Measurements from ENCODE around the gene UBE2V1. TPM values are rescaled to one million over a fixed set of nuclear protein-coding genes. Genes with fewer than 3 reads are reported as not detected.
A peak's percentile ranks its signal among the peaks of the same experiment; 100 is the strongest.

The UBE2V1 gene
- polyA plus RNA-seq, 1 of the 3 experiments (the other 2 are of a cell fraction) = 99.7 TPM

DNA sequence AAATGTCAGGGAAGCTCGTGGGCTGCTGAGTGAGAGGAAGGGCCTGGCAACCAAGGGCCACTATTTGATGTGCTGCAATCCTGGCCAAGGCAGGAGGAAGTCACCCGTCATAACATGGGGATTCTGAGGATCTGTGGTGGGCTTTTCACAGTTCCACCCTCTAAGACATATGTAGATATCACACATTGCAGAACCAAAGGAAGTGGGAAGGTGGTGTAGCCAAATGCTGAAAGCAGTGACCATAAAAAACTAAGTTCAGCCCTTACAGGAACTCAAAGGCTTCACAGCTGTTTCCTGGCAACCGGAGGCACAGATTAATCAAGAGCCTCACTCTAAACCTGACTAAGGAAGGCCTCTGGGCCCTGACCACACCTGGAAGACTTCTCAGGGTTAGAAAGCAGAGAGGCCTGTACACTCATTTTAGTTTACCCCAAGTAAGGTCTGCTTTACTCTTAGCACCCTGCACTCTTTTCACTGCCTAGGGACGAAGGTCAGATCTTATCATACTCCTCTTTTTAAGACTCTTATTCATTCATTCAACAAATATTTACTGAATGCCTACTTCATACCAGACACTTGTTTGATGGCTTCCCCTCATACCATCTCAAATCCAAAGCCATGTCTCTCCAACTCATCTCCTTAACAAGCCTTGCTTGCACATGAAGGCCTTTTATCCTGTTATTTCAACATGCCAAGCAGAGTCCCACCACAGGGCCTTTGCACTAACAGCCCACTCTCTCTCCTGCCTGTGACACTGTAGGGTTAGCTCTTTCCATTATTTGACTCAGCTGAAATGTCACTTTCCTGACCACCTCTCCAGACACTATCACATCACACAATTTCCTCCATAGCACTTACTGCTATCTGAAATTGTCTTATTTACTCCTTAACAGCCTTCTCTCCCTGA, 2.6 kb downstream of the UBE2V1 start:
- Histone ChIP-seq H3K4me1 (ENCODE audit: control insufficient read depth in 1 of 2, insufficient read depth in 2 of 2, low read depth in 1 of 2, low read length in 1 of 2) (peaks cover 45 to 47% of the 10 kb centered on the region in 2 experiments; a peak in 3 of 4 replicates), H3K4me3 (ENCODE audit: low read depth in 2 of 2, low read length in 1 of 2) (peak overlapping the region in 1 of 2 experiments; percentile 83; a peak in 1 of 4 replicates), H3K27me3 (ENCODE audit: insufficient read depth) (no peaks in the 10 kb centered on the region), H3K4me2 (peak overlapping the region; percentile 90), H2AFZ (ENCODE audit: low read depth) (no peak overlapping the region), H3K27ac (ENCODE audit: low read depth in 2 of 2, low read length in 1 of 2) (peak overlapping the region; percentile 66 to 91), H3K9me2 (no peaks in the 10 kb centered on the region), H3K79me2 (ENCODE audit: insufficient read depth) (peaks cover 100% of the 10 kb centered on the region), H4K20me1 (ENCODE audit: insufficient read depth) (peaks cover 66% of the 10 kb centered on the region), H3K9ac (peak overlapping the region; percentile 95; the same call in 1 of the 2 replicates), H3K9me3 (no peaks in the 10 kb centered on the region), H3K36me3 (replicated peaks in 1 of 2; ENCODE audit: control insufficient read depth in 1 of 2, insufficient read depth in 2 of 2, low read length in 1 of 2) (peaks cover 4 to 15% of the 10 kb centered on the region in 2 experiments), H3F3A (replicated peaks; ENCODE audit: insufficient read depth) (peaks cover 21% of the 10 kb centered on the region)
- POLR2A ChIA-PET = interaction anchor here (0.6 kb wide), 1 partner anchor 355 kb away, joined by 3 read pairs; no protein-coding TSS in a partner anchor
- TF ChIP-seq TAF1 (IDR thresholded peaks at IDR 0.05; ENCODE audit: borderline replicate concordance, low read depth, low read length) (no peak), ELF1 (IDR thresholded peaks at IDR 0.05) (no peak), RAD21 (IDR thresholded peaks at IDR 0.05; ENCODE audit: low read length) (no peak)
- TF ChIP-seq, protein P1, sequence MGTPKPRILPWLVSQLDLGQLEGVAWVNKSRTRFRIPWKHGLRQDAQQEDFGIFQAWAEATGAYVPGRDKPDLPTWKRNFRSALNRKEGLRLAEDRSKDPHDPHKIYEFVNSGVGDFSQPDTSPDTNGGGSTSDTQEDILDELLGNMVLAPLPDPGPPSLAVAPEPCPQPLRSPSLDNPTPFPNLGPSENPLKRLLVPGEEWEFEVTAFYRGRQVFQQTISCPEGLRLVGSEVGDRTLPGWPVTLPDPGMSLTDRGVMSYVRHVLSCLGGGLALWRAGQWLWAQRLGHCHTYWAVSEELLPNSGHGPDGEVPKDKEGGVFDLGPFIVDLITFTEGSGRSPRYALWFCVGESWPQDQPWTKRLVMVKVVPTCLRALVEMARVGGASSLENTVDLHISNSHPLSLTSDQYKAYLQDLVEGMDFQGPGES (IDR thresholded peaks at IDR 0.05; ENCODE audit: low read depth, low read length) = no peak
- CTCF ChIA-PET = interaction anchor here (1.0 to 7.9 kb wide), 11 partner anchors 7 to 224 kb away, joined by 3 to 48 read pairs (median 4); no protein-coding TSS in a partner anchor
- no peak for DNase-seq
- 76% methylated on average over 3 of the region's 4 CpGs for WGBS (ENCODE audit: low lambda C conversion rate)

DNA sequence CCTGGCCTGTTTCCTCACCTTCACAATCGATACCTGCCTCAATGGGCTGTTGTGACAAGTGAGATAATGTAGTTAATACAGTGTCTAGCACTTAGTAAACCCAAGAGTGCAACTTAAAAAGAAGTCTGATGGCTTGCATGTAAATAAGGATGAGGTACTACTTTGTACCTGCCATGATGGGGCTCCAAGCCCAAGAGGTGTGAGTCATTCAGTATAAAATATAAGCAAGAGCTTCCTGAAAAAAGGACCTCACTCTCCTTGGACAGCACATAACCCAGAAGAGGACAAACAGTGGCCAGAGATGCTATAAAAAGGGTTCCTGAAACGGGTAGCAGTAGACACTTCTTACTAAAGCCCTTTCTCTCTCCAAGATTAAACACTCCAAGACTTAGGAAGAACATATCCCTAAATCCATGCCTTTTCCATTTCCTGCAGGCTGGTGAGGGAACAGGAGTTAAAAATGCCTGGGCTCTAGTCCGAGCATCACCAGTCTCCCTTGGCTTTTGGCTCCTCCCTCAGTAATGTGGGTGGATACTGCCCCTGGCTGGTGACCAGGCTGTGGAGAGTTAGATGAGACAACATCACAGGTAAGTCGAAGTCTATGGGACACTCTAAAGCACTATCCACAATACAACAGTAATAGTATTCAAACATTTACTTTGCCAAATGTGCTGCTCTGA, 4.3 kb downstream of the UBE2V1 start:
- no peak overlapping the region for H3K9ac ChIP-seq
- no peak overlapping the region for H2AFZ ChIP-seq (ENCODE audit: low read depth)
- H3K9me2 ChIP-seq = no peaks in the 10 kb centered on the region
- ChIA-PET POLR2A (interaction anchor here (0.7 kb wide), 1 partner anchor 130 kb away, joined by 3 read pairs; no protein-coding TSS in a partner anchor), CTCF (interaction anchor here (0.9 to 7.9 kb wide), 4 partner anchors 8 to 61 kb away, joined by 3 to 48 read pairs (median 4); no protein-coding TSS in a partner anchor)
- peaks cover 100% of the 10 kb centered on the region for H3K79me2 ChIP-seq (ENCODE audit: insufficient read depth)
- no peaks in the 10 kb centered on the region for H3K27me3 ChIP-seq (ENCODE audit: insufficient read depth)
- H3F3A ChIP-seq (replicated peaks; ENCODE audit: insufficient read depth) = peaks cover 29% of the 10 kb centered on the region
- 85% methylated on average over 4 of the region's 4 CpGs for WGBS (ENCODE audit: low lambda C conversion rate)
- H3K4me1 ChIP-seq (ENCODE audit: control insufficient read depth in 1 of 2, insufficient read depth in 2 of 2, low read depth in 1 of 2, low read length in 1 of 2) = peaks cover 30 to 52% of the 10 kb centered on the region in 2 experiments; a peak in 3 of 4 replicates
- peaks cover 9 to 15% of the 10 kb centered on the region in 2 experiments for H3K36me3 ChIP-seq (replicated peaks in 1 of 2; ENCODE audit: control insufficient read depth in 1 of 2, insufficient read depth in 2 of 2, low read length in 1 of 2)
- no peak for DNase-seq
- H3K4me2 ChIP-seq = no peak overlapping the region
- H3K27ac ChIP-seq (ENCODE audit: low read depth in 2 of 2, low read length in 1 of 2) = no peak overlapping the region
- H4K20me1 ChIP-seq (ENCODE audit: insufficient read depth) = peaks cover 73% of the 10 kb centered on the region
- no peaks in the 10 kb centered on the region for H3K9me3 ChIP-seq
- H3K4me3 ChIP-seq (ENCODE audit: low read depth in 2 of 2, low read length in 1 of 2) = no peak overlapping the region
- TF ChIP-seq, protein P2, sequence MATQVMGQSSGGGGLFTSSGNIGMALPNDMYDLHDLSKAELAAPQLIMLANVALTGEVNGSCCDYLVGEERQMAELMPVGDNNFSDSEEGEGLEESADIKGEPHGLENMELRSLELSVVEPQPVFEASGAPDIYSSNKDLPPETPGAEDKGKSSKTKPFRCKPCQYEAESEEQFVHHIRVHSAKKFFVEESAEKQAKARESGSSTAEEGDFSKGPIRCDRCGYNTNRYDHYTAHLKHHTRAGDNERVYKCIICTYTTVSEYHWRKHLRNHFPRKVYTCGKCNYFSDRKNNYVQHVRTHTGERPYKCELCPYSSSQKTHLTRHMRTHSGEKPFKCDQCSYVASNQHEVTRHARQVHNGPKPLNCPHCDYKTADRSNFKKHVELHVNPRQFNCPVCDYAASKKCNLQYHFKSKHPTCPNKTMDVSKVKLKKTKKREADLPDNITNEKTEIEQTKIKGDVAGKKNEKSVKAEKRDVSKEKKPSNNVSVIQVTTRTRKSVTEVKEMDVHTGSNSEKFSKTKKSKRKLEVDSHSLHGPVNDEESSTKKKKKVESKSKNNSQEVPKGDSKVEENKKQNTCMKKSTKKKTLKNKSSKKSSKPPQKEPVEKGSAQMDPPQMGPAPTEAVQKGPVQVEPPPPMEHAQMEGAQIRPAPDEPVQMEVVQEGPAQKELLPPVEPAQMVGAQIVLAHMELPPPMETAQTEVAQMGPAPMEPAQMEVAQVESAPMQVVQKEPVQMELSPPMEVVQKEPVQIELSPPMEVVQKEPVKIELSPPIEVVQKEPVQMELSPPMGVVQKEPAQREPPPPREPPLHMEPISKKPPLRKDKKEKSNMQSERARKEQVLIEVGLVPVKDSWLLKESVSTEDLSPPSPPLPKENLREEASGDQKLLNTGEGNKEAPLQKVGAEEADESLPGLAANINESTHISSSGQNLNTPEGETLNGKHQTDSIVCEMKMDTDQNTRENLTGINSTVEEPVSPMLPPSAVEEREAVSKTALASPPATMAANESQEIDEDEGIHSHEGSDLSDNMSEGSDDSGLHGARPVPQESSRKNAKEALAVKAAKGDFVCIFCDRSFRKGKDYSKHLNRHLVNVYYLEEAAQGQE (IDR thresholded peaks at IDR 0.05; ENCODE audit: low read depth, low read length) = no peak
- TF ChIP-seq, protein P3, sequence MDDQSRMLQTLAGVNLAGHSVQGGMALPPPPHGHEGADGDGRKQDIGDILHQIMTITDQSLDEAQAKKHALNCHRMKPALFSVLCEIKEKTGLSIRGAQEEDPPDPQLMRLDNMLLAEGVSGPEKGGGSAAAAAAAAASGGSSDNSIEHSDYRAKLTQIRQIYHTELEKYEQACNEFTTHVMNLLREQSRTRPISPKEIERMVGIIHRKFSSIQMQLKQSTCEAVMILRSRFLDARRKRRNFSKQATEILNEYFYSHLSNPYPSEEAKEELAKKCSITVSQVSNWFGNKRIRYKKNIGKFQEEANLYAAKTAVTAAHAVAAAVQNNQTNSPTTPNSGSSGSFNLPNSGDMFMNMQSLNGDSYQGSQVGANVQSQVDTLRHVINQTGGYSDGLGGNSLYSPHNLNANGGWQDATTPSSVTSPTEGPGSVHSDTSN (IDR thresholded peaks at IDR 0.05) = no peak
- TF ChIP-seq, protein P4, sequence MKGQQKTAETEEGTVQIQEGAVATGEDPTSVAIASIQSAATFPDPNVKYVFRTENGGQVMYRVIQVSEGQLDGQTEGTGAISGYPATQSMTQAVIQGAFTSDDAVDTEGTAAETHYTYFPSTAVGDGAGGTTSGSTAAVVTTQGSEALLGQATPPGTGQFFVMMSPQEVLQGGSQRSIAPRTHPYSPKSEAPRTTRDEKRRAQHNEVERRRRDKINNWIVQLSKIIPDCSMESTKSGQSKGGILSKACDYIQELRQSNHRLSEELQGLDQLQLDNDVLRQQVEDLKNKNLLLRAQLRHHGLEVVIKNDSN (IDR thresholded peaks at IDR 0.05; ENCODE audit: borderline replicate concordance, low read depth) = no peak
- TF ChIP-seq YY1 (IDR thresholded peaks at IDR 0.05; ENCODE audit: low read depth) (no peak), FOXM1 (IDR thresholded peaks at IDR 0.05; ENCODE audit: low read depth) (no peak), SMC3 (IDR thresholded peaks at IDR 0.05; ENCODE audit: low read depth, low read length) (no peak), EP300 (IDR thresholded peaks at IDR 0.05; ENCODE audit: borderline replicate concordance in 1 of 2, low read depth in 1 of 2, low read length in 1 of 2) (no peak), JUND (IDR thresholded peaks at IDR 0.05) (no peak), RXRA (IDR thresholded peaks at IDR 0.05; ENCODE audit: borderline replicate concordance, low read depth) (no peak), GABPA (IDR thresholded peaks at IDR 0.05; ENCODE audit: low read depth) (no peak), TEAD4 (IDR thresholded peaks at IDR 0.05; ENCODE audit: borderline replicate concordance, insufficient read depth) (no peak), NFIC (IDR thresholded peaks at IDR 0.05; ENCODE audit: borderline replicate concordance) (no peak), TCF12 (IDR thresholded peaks at IDR 0.05) (no peak), FOSL2 (IDR thresholded peaks at IDR 0.05; ENCODE audit: borderline replicate concordance, low read depth) (no peak)
- TF ChIP-seq, protein P5, sequence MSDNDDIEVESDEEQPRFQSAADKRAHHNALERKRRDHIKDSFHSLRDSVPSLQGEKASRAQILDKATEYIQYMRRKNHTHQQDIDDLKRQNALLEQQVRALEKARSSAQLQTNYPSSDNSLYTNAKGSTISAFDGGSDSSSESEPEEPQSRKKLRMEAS (IDR thresholded peaks at IDR 0.05; ENCODE audit: low read depth) = no peak

All from SK-N-SH (cell line).